LNCaP clone FGC (cell line): Measurements from ENCODE around the gene ARHGAP30.
A peak's percentile ranks its signal among the peaks of the same experiment; 100 is the strongest.

Experiments
- DNase-seq: peaks from one replicate; pipeline ENCODE4 v3.0.0-alpha.2; 2011; ENCODE audit warnings: low read depth
- H3K4me3 ChIP-seq: 2 replicates; pipeline ENCODE4 v1.5.1; 2011; ENCODE audit warnings: mild to moderate bottlenecking, low read depth, low read length, control low read depth
- CTCF ChIP-seq: IDR thresholded peaks from 2 replicates; pipeline ENCODE4 v1.5.1; 2012; ENCODE audit warnings: mild to moderate bottlenecking; ENCODE audit not compliant: control insufficient read depth, insufficient read depth; ENCODE audit errors: extremely low read depth

ARHGAP30 gene

GRCh38 chr1:161089938-161090337 lies 20.2 kb upstream of the ARHGAP30 start:
- no peak for DNase-seq
- no peak for TF ChIP-seq CTCF
- peak overlapping the region; percentile 61 for H3K4me3 ChIP-seq

DNA sequence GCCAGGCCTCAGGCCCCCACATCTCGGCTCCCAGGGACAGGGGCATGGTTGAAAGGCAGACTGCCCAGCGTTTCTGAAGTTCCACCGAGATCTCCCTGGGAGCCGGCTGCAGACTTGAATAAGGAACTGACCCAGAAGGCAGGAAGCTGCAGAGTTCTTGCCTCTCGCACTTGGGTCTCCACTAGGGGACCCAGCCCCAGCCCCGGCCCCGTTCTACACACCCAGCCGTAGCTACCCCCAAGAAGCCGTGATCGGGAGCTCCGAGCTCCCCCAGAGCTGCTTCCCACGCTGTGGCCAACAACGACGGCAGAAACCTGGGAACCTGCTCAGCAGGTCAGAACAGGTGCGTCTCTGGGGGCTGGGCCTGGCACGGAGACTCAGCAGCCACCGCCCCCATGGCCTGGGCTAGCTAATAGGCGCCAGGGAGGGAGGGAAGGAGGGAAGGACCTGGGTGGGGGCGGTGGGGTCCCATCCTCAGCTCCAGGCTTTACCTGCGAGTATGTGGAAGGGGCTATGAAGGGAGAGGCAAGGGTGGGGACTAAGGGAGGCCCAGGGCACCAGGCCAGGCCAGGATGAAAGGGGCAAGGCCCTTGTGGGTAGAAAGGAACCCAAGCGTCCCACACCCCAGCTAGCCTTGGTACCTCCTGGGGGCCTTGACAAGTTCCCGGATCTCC lies 19.7 kb upstream of the ARHGAP30 start, which contains the start of gene NECTIN4:
Gene NECTIN4 (minus strand): TSS at position 308 of the 674 bp plus-strand sequence. CDS start 262 bp downstream, at position 46.
- DNase-seq: peak; percentile 63
- H3K4me3 ChIP-seq: peak within 1 kb of the TSS; percentile 61
- no peak for TF ChIP-seq CTCF

DNA sequence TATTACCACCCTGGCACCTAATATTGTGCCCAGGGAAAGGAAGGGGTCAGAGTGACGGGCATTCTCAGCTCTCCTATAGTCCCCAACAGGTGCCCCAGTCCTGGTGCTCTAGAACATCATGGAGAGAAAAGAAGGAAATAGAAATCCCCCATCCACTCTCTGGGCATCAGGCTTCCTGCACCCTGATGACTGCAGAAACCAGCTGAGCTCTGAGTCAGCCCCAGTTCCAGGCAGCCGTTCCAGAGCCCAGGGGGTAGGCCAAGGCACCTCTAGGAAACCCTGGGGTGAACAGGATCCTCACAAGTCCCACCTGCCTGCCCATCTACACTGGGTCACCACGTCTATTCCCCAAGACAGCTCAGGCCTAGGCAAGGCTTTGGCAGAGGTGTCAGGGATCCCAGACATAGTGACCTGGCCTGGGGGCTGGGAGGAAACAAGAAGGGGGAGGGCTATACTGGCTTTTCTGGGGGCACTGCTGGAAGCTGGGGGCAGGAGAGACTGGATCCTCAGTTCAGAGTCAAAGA lies 19.0 kb upstream of the ARHGAP30 start:
- no peak for DNase-seq
- TF ChIP-seq CTCF: no peak

GRCh38 chr1:161086457-161086856 lies 16.8 kb upstream of the ARHGAP30 start:
- no peak for TF ChIP-seq CTCF
- no peak overlapping the region for H3K4me3 ChIP-seq
- no peak for DNase-seq

More for the DNA sequence above, 19.0 kb upstream of the ARHGAP30 start:
- peak overlapping the region; percentile 61 for H3K4me3 ChIP-seq

GRCh38 chr1:161085165-161085564 lies 15.5 kb upstream of the ARHGAP30 start:
- no peak for TF ChIP-seq CTCF
- no peak overlapping the region for H3K4me3 ChIP-seq
- DNase-seq: no peak

- H3K4me3 ChIP-seq: no peak overlapping the region
- no peak for DNase-seq
- no peak for TF ChIP-seq CTCF
Measured at GRCh38 chr1:161084597-161084988, 14.9 kb upstream of the ARHGAP30 start.
